Neural progenitor cell (in vitro differentiated cells): Measurements from ENCODE around the gene ATXN7L1. TPM values are rescaled to one million over a fixed set of nuclear protein-coding genes. Genes with fewer than 3 reads are reported as not detected.

Source experiments
- DNase-seq: peaks from one replicate; pipeline ENCODE4 v3.0.0-alpha.2; 2016; ENCODE audit warnings: low spot score
- H2AFZ ChIP-seq: fragments of 200-600 bp; sonication (generic); replicated peaks from 2 replicates; pipeline ENCODE4 v1.6.1; 2016; ENCODE audit warnings: antibody characterized with exemption
- H3F3A ChIP-seq: fragments of 200-600 bp; sonication (generic); 2 replicates; pipeline ENCODE4 v1.6.1; 2016; ENCODE audit warnings: antibody characterized with exemption, low read depth
- H3K27ac ChIP-seq: fragments of 200-600 bp; sonication (generic); 2 replicates; pipeline ENCODE4 v1.5.1; 2016; ENCODE audit warnings: mild to moderate bottlenecking
- H3K27me3 ChIP-seq: fragments of 200-600 bp; sonication (generic); 2 replicates; pipeline ENCODE4 v1.6.1; 2016; ENCODE audit warnings: mild to moderate bottlenecking, moderate library complexity
- H3K36me3 ChIP-seq: fragments of 200-600 bp; sonication (generic); 2 replicates; pipeline ENCODE4 v1.5.1; 2016
- H3K4me1 ChIP-seq: fragments of 200-600 bp; sonication (generic); 2 replicates; pipeline ENCODE4 v1.6.1; 2016; ENCODE audit warnings: mixed run types
- H3K4me2 ChIP-seq: fragments of 200-600 bp; sonication (generic); 2 replicates; pipeline ENCODE4 v1.6.1; 2016
- H3K4me3 ChIP-seq: fragments of 200-600 bp; sonication (generic); 2 replicates; pipeline ENCODE4 v1.5.1; 2016
- H3K79me2 ChIP-seq: fragments of 200-600 bp; sonication (generic); 2 replicates; pipeline ENCODE4 v1.6.1; 2016; ENCODE audit warnings: low read depth
- H3K9ac ChIP-seq: fragments of 200-600 bp; sonication (generic); 2 replicates; pipeline ENCODE4 v1.6.1; 2016
- H3K9me3 ChIP-seq: fragments of 200-600 bp; sonication (generic); 2 replicates; pipeline ENCODE4 v1.5.1; 2016; ENCODE audit warnings: low read depth
- H4K20me1 ChIP-seq: fragments of 200-600 bp; sonication (generic); 2 replicates; pipeline ENCODE4 v1.6.1; 2016; ENCODE audit warnings: low read depth
- H3K27ac Mint-ChIP-seq: 3 replicates; pipeline ENCODE4 v1.8.0; 2021; ENCODE audit warnings: mixed read lengths
- H3K27me3 Mint-ChIP-seq: 2 replicates; pipeline ENCODE4 v1.8.0; 2022; ENCODE audit warnings: low read depth, mild to moderate bottlenecking, inconsistent platforms, moderate library complexity, mixed read lengths; ENCODE audit not compliant: insufficient read depth
- H3K36me3 Mint-ChIP-seq: 3 replicates; pipeline ENCODE4 v1.8.0; 2021; ENCODE audit warnings: mixed read lengths
- H3K4me1 Mint-ChIP-seq: 3 replicates; pipeline ENCODE4 v1.8.0; 2021; ENCODE audit warnings: mixed read lengths
- H3K4me3 Mint-ChIP-seq: 3 replicates; pipeline ENCODE4 v1.8.0; 2021; ENCODE audit warnings: mild to moderate bottlenecking, moderate library complexity, mixed read lengths
- H3K9me3 Mint-ChIP-seq: 3 replicates; pipeline ENCODE4 v1.8.0; 2020; ENCODE audit warnings: mixed read lengths
- CTCF ChIP-seq: fragments of 200-600 bp; sonication (generic); IDR thresholded peaks from 2 replicates; pipeline ENCODE4 v1.5.1; 2017; ENCODE audit warnings: antibody characterized with exemption, mild to moderate bottlenecking
- EZH2 ChIP-seq: fragments of 200-600 bp; sonication (generic); IDR thresholded peaks from 2 replicates; pipeline ENCODE4 v1.6.1; 2017; ENCODE audit warnings: antibody characterized with exemption, mild to moderate bottlenecking, moderate library complexity
- EZH2phosphoT487 ChIP-seq: fragments of 200-600 bp; sonication (generic); IDR thresholded peaks from 2 replicates; pipeline ENCODE4 v1.6.1; 2017; ENCODE audit warnings: antibody characterized with exemption
- total RNA-seq: library from RNA; depleted of rRNA; stranded (reverse); fragments of >200 nt; gene quantifications from 2 replicates; pipeline ENCODE4 v1.2.3, GENCODE V29; 2015; ENCODE audit warnings: low replicate concordance

ATXN7L1 gene
- total RNA-seq, 1 donor from 2014 or later: 5.9 TPM

GRCh38 chr7:105838627-105839231, 37.7 kb downstream of the ATXN7L1 start:
- Mint-ChIP-seq H3K36me3 (peaks cover 3% of the 10 kb centered on the region), H3K4me3 (no peak overlapping the region), H3K27ac (peak overlapping the region; percentile 83), H3K27me3 (peaks cover 4% of the 10 kb centered on the region), H3K4me1 (peaks cover 35% of the 10 kb centered on the region), H3K9me3 (no peaks in the 10 kb centered on the region)
- Histone ChIP-seq H4K20me1 (peaks cover 46% of the 10 kb centered on the region), H3K9ac (no peak overlapping the region), H3K27me3 (no peaks in the 10 kb centered on the region), H3K79me2 (no peaks in the 10 kb centered on the region), H3K27ac (no peak overlapping the region), H3K9me3 (no peaks in the 10 kb centered on the region), H3K4me3 (peak overlapping the region; percentile 16), H2AFZ (no peak overlapping the region), H3K4me2 (peak overlapping the region; percentile 67), H3F3A (peaks cover 19% of the 10 kb centered on the region), H3K36me3 (no peaks in the 10 kb centered on the region), H3K4me1 (peaks cover 30% of the 10 kb centered on the region)
- TF ChIP-seq CTCF (no peak), EZH2 (no peak), EZH2phosphoT487 (no peak)
- no peak for DNase-seq

GRCh38 chr7:105837765-105838626, 38.4 kb downstream of the ATXN7L1 start:
- Mint-ChIP-seq H3K9me3 (peaks cover 2% of the 10 kb centered on the region), H3K4me3 (peak overlapping the region; percentile 61), H3K27ac (peak overlapping the region; percentile 83), H3K27me3 (peaks cover 4% of the 10 kb centered on the region), H3K36me3 (peaks cover 7% of the 10 kb centered on the region), H3K4me1 (peaks cover 41% of the 10 kb centered on the region)
- Histone ChIP-seq H2AFZ (no peak overlapping the region), H3F3A (peaks cover 19% of the 10 kb centered on the region), H3K4me2 (peak overlapping the region; percentile 67), H3K36me3 (no peaks in the 10 kb centered on the region), H3K79me2 (no peaks in the 10 kb centered on the region), H3K4me1 (peaks cover 38% of the 10 kb centered on the region), H3K9me3 (no peaks in the 10 kb centered on the region), H3K27me3 (no peaks in the 10 kb centered on the region), H3K4me3 (peak overlapping the region; percentile 16), H4K20me1 (peaks cover 50% of the 10 kb centered on the region), H3K27ac (no peak overlapping the region), H3K9ac (no peak overlapping the region)
- DNase-seq: peak; percentile 32
- TF ChIP-seq EZH2 (no peak), CTCF (no peak), EZH2phosphoT487 (no peak)

GRCh38 chr7:105835441-105835840, 41.0 kb downstream of the ATXN7L1 start:
- Histone ChIP-seq H4K20me1 (peaks cover 64% of the 10 kb centered on the region), H3K4me1 (peaks cover 39% of the 10 kb centered on the region), H3K27ac (no peak overlapping the region), H3F3A (peaks cover 19% of the 10 kb centered on the region), H3K79me2 (no peaks in the 10 kb centered on the region), H3K9me3 (no peaks in the 10 kb centered on the region), H2AFZ (no peak overlapping the region), H3K4me3 (no peak overlapping the region), H3K36me3 (no peaks in the 10 kb centered on the region), H3K27me3 (no peaks in the 10 kb centered on the region), H3K9ac (no peak overlapping the region), H3K4me2 (no peak overlapping the region)
- peaks cover 2% of the 10 kb centered on the region for H3K9me3 Mint-ChIP-seq
- H3K4me1 Mint-ChIP-seq: peaks cover 58% of the 10 kb centered on the region
- no peak overlapping the region for H3K4me3 Mint-ChIP-seq
- no peak for DNase-seq
- no peak overlapping the region for H3K27ac Mint-ChIP-seq
- peaks cover 4% of the 10 kb centered on the region for H3K27me3 Mint-ChIP-seq
- TF ChIP-seq CTCF: no peak
- TF ChIP-seq EZH2: no peak
- TF ChIP-seq EZH2phosphoT487: no peak
- H3K36me3 Mint-ChIP-seq: peaks cover 7% of the 10 kb centered on the region
